MM.1S (cell line): Measurements from ENCODE around the gene LINC00305.

Source experiments
- DNase-seq: peaks from one replicate; pipeline ENCODE4 v3.0.0-alpha.2; 2015
- H2AFZ ChIP-seq: fragments of 300-600 bp; sonication (generic); 2 replicates; pipeline ENCODE4 v1.6.0; 2016; ENCODE audit warnings: antibody characterized with exemption, low read length
- H3F3A ChIP-seq: fragments of 300-600 bp; sonication (generic); 2 replicates; pipeline ENCODE4 v1.6.1; 2016; ENCODE audit warnings: mild to moderate bottlenecking, antibody characterized with exemption, low read length, moderate library complexity, mixed read lengths; ENCODE audit not compliant: insufficient read depth
- H3K27ac ChIP-seq: fragments of 300-600 bp; sonication (generic); 2 replicates; pipeline ENCODE4 v1.5.1; 2016; ENCODE audit warnings: mild to moderate bottlenecking, low read length
- H3K27me3 ChIP-seq: fragments of 300-600 bp; sonication (generic); replicated peaks from 2 replicates; pipeline ENCODE4 v1.6.0; 2016; ENCODE audit warnings: low read length; ENCODE audit not compliant: insufficient read depth
- H3K36me3 ChIP-seq: fragments of 300-600 bp; sonication (generic); replicated peaks from 2 replicates; pipeline ENCODE4 v1.6.1; 2016; ENCODE audit warnings: mild to moderate bottlenecking, low read length, mixed read lengths; ENCODE audit not compliant: insufficient read depth
- H3K4me1 ChIP-seq: fragments of 300-600 bp; sonication (generic); 2 replicates; pipeline ENCODE4 v1.6.1; 2016; ENCODE audit warnings: low read length, mixed read lengths
- H3K4me2 ChIP-seq: fragments of 300-600 bp; sonication (generic); 2 replicates; pipeline ENCODE4 v1.6.0; 2016; ENCODE audit warnings: low read depth, low read length
- H3K4me3 ChIP-seq: fragments of 300-600 bp; sonication (generic); 2 replicates; pipeline ENCODE4 v1.5.1; 2016; ENCODE audit warnings: low read length, mixed read lengths
- H3K79me2 ChIP-seq: fragments of 300-600 bp; sonication (generic); 2 replicates; pipeline ENCODE4 v1.6.1; 2016; ENCODE audit warnings: mixed run types, low read length, mixed read lengths
- H3K9ac ChIP-seq: fragments of 300-600 bp; sonication (generic); 2 replicates; pipeline ENCODE4 v1.6.1; 2016; ENCODE audit warnings: low read length, mixed read lengths
- H3K9me2 ChIP-seq: fragments of 300-600 bp; sonication (generic); replicated peaks from 2 replicates; pipeline ENCODE4 v1.6.1; 2016; ENCODE audit warnings: mild to moderate bottlenecking, low read length, mixed read lengths; ENCODE audit not compliant: insufficient read depth
- H3K9me3 ChIP-seq: fragments of 300-600 bp; sonication (generic); replicated peaks from 2 replicates; pipeline ENCODE4 v1.6.1; 2016; ENCODE audit warnings: mild to moderate bottlenecking, low read length, mixed read lengths; ENCODE audit not compliant: insufficient read depth
- H4K20me1 ChIP-seq: fragments of 300-600 bp; sonication (generic); 2 replicates; pipeline ENCODE4 v1.6.1; 2016; ENCODE audit warnings: mild to moderate bottlenecking, low read length, moderate library complexity, mixed read lengths; ENCODE audit not compliant: insufficient read depth
- EZH2 ChIP-seq: fragments of 300-600 bp; sonication (generic); optimal IDR thresholded peaks from 2 replicates; pipeline ENCODE3; 2017; ENCODE audit warnings: low read depth, mild to moderate bottlenecking, antibody characterized with exemption, low read length, mixed read lengths
- EZH2phosphoT487 ChIP-seq: fragments of 300-600 bp; sonication (generic); IDR thresholded peaks from 2 replicates; pipeline ENCODE4 v1.6.1; 2018; ENCODE audit warnings: antibody characterized with exemption, low read length
- TF ChIP-seq, protein P1 (sequence below): fragments of 300-600 bp; sonication (generic); IDR thresholded peaks from 2 replicates; pipeline ENCODE4 v1.5.1; 2016; ENCODE audit warnings: antibody characterized with exemption, low read length, mixed read lengths

LINC00305 gene

DNA sequence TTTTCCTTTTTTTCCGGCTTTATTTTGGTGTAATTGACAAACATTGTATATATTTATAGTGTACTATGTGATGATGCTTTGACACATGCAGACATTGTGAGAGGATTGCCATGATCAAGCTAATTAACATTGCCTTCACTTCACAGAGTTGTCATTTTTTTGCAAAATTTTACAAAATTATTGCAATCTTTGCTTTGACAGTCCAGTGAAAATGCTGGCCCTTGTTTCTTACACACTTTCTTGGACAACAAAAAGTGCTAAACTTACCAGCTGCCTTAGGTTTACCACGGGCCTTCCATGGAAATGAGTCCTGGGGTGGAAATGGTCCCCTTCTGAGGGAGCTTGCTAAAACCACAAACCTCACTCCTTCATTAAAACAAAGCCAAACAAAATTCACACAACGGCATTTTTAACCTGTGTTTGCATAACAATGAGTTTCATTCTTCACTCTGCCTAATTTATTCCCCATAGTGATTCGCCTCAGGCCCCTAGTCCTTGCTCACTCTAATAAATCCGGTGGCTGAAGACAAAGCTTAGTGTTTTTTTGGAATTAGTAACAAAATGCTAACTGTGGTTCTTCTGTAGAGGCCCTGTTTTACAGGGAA is 32.2 kb downstream of the LINC00305 start:
- Histone ChIP-seq H4K20me1 (no peaks in the 10 kb centered on the region), H2AFZ (no peak overlapping the region)

GRCh38 chr18:64115881-64116280 is 33.0 kb downstream of the LINC00305 start:
- no peaks in the 10 kb centered on the region for H3F3A ChIP-seq
- H3K4me3 ChIP-seq, result no peak overlapping the region
- TF ChIP-seq, protein P1, sequence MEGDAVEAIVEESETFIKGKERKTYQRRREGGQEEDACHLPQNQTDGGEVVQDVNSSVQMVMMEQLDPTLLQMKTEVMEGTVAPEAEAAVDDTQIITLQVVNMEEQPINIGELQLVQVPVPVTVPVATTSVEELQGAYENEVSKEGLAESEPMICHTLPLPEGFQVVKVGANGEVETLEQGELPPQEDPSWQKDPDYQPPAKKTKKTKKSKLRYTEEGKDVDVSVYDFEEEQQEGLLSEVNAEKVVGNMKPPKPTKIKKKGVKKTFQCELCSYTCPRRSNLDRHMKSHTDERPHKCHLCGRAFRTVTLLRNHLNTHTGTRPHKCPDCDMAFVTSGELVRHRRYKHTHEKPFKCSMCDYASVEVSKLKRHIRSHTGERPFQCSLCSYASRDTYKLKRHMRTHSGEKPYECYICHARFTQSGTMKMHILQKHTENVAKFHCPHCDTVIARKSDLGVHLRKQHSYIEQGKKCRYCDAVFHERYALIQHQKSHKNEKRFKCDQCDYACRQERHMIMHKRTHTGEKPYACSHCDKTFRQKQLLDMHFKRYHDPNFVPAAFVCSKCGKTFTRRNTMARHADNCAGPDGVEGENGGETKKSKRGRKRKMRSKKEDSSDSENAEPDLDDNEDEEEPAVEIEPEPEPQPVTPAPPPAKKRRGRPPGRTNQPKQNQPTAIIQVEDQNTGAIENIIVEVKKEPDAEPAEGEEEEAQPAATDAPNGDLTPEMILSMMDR, result no peak
- TF ChIP-seq EZH2phosphoT487 (no peak), EZH2 (no peak)
- no peaks in the 10 kb centered on the region for H3K9me3 ChIP-seq
- no peak for DNase-seq
- H3K9me2 ChIP-seq, result no peaks in the 10 kb centered on the region
- H3K4me2 ChIP-seq, result no peak overlapping the region
- H3K4me1 ChIP-seq, result no peaks in the 10 kb centered on the region
- no peaks in the 10 kb centered on the region for H4K20me1 ChIP-seq
- no peak overlapping the region for H3K9ac ChIP-seq
- H3K36me3 ChIP-seq, result no peaks in the 10 kb centered on the region
- no peaks in the 10 kb centered on the region for H3K79me2 ChIP-seq
- H2AFZ ChIP-seq, result no peak overlapping the region
- no peaks in the 10 kb centered on the region for H3K27me3 ChIP-seq
- no peak overlapping the region for H3K27ac ChIP-seq

More for the DNA sequence above, 32.2 kb downstream of the LINC00305 start:
- Histone ChIP-seq H3K9me3 (no peaks in the 10 kb centered on the region), H3K27ac (no peak overlapping the region), H3F3A (no peaks in the 10 kb centered on the region), H3K4me1 (no peaks in the 10 kb centered on the region), H3K9me2 (no peaks in the 10 kb centered on the region), H3K4me3 (no peak overlapping the region), H3K79me2 (no peaks in the 10 kb centered on the region), H3K36me3 (no peaks in the 10 kb centered on the region), H3K9ac (no peak overlapping the region), H3K27me3 (no peaks in the 10 kb centered on the region), H3K4me2 (no peak overlapping the region)
- no peak for TF ChIP-seq EZH2phosphoT487
- TF ChIP-seq EZH2, result no peak
- TF ChIP-seq, protein P1, result no peak
- no peak for DNase-seq

GRCh38 chr18:64111950-64112349 is 36.9 kb downstream of the LINC00305 start:
- H4K20me1 ChIP-seq, result no peaks in the 10 kb centered on the region
- TF ChIP-seq EZH2phosphoT487 (no peak), EZH2 (no peak)
- TF ChIP-seq, protein P1, result no peak
- H3K9ac ChIP-seq, result no peak overlapping the region
- H2AFZ ChIP-seq, result no peak overlapping the region
- H3K4me1 ChIP-seq, result no peaks in the 10 kb centered on the region
- no peak overlapping the region for H3K4me3 ChIP-seq
- no peaks in the 10 kb centered on the region for H3K79me2 ChIP-seq
- no peak overlapping the region for H3K27ac ChIP-seq
- no peaks in the 10 kb centered on the region for H3K9me3 ChIP-seq
- no peak overlapping the region for H3K4me2 ChIP-seq
- no peaks in the 10 kb centered on the region for H3K36me3 ChIP-seq
- no peaks in the 10 kb centered on the region for H3F3A ChIP-seq
- no peaks in the 10 kb centered on the region for H3K9me2 ChIP-seq
- H3K27me3 ChIP-seq, result no peaks in the 10 kb centered on the region
- no peak for DNase-seq
